ENCODE results near the gene ELMO1.

Gene ELMO1

GRCh38 chr7:37431413-37431812 lies 17.3 kb downstream of the ELMO1 start:
- DNase-seq = no peak
- no peak for TF ChIP-seq POLR2A (IDR thresholded peaks at IDR 0.05; ENCODE audit: low read length)
- TF ChIP-seq GATA1 (IDR thresholded peaks at IDR 0.05; ENCODE audit: low read depth, low read length) = no peak

DNA sequence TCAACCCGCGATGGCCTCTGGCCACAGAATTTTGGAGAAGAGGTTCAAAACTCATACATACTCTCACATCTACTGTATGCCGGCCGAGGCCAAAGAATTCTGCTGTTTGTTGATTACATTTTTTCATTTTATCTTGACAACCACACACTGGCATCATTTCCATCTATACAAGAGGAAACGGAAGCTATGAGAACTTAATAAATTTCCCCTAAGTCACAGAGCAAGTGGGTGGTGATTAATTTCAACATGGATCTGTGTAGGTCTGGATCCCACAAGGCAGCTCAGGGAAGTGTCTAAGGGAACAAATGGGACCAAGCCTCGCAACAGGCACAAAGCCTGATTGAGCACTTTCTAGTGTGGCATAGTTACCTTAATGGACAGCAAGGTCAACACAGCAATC lies 18.0 kb downstream of the ELMO1 start:
- peak in 1 of 2 experiments; percentile 46 for DNase-seq
- TF ChIP-seq POLR2A (IDR thresholded peaks at IDR 0.05; ENCODE audit: low read length) (peak; percentile 46), GATA1 (IDR thresholded peaks at IDR 0.05; ENCODE audit: low read depth, low read length) (no peak)

DNA sequence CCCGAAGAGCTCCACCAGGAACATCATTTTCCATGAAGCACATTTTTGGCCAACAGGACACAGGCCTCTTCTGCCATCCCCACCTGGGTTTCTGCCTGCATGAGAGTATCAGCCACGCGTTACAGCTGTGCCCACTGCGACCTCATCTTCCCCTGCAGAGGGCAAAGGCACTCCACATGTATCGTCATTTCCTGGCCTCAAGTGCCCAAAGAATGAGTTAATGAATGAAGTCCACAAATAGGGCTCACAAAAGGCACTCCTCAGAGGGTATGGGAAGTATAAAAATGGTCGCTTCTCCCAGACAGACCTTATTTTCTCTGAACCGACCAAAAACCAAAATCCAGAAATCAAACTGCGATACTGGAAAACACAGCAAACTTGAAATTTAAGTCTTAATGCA lies 18.5 kb downstream of the ELMO1 start:
- DNase-seq = no peak
- TF ChIP-seq POLR2A (IDR thresholded peaks at IDR 0.05; ENCODE audit: low read length) (no peak), GATA1 (IDR thresholded peaks at IDR 0.05; ENCODE audit: low read depth, low read length) (no peak)

DNA sequence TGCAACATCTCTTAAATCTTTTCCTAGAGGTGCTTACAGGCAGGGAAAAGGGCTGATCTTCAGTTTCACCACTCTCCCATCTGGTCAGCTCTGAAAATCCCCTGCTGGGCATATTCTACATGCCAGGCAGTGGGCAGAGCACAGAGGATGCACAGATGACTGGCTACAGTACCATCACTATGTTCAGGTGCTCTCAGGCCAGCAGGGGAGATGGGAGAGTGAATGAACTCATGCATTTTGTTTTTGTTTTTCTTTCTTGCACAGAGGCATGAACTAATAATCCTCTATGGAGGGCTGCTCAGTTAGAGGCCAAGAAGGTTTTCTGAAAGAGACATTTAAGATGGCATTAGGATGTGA lies 19.3 kb downstream of the ELMO1 start:
- no peak for DNase-seq
- TF ChIP-seq GATA1 (IDR thresholded peaks at IDR 0.05; ENCODE audit: low read depth, low read length) = no peak
- no peak for TF ChIP-seq POLR2A (IDR thresholded peaks at IDR 0.05; ENCODE audit: low read length)

- TF ChIP-seq GATA1 (IDR thresholded peaks at IDR 0.05; ENCODE audit: low read depth, low read length) (no peak), POLR2A (IDR thresholded peaks at IDR 0.05; ENCODE audit: low read length) (no peak)
- DNase-seq = no peak
Observed at GRCh38 chr7:37428681-37429434, 19.8 kb downstream of the ELMO1 start.

DNA sequence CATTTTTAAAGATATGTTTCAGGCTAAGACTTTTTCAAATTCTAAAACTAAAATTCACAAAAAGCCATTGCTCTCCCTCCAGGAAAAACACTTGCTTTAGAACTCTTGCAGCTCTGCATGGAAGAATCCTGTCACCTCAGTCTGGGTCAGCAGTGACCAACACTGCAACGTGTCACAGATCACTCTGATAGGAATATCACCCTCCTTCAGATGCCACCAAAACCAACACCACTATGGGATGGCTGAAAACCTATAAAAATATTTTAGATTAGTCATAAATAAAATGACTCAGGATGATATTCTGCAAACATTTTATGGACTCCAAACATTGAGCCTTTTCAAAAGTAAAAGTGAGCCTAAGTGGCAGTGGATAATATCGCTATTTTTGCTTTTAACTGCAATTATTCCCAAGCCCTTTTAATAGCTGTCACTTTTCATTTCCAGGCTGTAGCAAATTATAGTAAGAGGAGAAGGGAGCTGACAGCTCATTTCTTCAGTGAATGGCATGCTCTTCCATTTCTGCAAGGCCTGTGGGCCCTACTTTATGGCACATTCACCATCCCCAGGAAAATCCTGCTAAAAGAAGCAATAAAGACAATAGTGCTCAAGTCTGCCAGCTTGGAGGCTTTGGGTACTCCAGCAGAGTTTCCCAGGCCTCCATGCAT lies 21.3 kb downstream of the ELMO1 start:
- TF ChIP-seq POLR2A (IDR thresholded peaks at IDR 0.05; ENCODE audit: low read length) (peak; percentile 26), GATA1 (IDR thresholded peaks at IDR 0.05; ENCODE audit: low read depth, low read length) (no peak)
- no peak for DNase-seq

DNA sequence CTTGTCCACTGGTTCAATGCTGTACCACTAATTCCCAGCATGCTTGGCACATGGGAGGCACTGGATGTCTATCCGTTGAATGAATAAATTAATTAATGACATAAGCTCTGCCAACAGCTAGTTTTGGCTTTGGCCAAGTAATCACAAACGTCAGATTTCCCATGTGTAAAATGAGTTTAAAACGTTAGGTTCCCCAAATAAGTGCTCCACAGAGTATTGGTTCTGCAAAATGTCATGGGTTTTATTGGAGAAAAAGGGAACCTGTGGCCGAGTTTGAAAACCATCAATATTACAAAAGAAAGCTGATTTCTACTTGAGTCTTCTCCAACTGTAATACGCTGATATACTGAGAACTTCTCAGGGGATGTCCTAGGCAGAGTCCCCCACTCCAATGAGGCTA lies 23.2 kb downstream of the ELMO1 start:
- DNase-seq = no peak
- TF ChIP-seq GATA1 (IDR thresholded peaks at IDR 0.05; ENCODE audit: low read depth, low read length) = no peak

DNA sequence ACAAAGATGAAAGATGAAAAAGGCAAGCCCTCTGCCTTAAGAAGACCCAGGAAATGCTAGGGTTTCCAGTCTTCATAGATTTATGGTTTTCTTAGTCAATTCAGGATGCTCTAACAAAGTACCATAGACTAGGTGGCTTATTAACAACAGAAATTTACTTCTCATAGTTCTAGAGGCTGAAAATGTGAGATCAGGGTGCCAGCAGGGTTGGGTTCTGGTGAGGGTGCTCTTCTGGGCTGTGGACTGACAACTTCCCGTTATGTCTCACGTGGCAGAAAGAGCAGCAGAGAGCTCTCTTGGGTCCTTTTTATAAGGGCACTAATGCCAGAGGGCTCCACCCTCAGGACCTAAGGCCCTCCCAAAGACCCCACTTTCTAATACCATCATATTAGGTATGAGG lies 23.7 kb downstream of the ELMO1 start:
- no peak for TF ChIP-seq GATA1 (IDR thresholded peaks at IDR 0.05; ENCODE audit: low read depth, low read length)
- TF ChIP-seq POLR2A (IDR thresholded peaks at IDR 0.05; ENCODE audit: low read length) = no peak
- DNase-seq = no peak

GRCh38 chr7:37424521-37424920 lies 24.1 kb downstream of the ELMO1 start:
- no peak for DNase-seq
- TF ChIP-seq POLR2A (IDR thresholded peaks at IDR 0.05; ENCODE audit: low read length) = no peak
- TF ChIP-seq GATA1 (IDR thresholded peaks at IDR 0.05; ENCODE audit: low read depth, low read length) = no peak

DNA sequence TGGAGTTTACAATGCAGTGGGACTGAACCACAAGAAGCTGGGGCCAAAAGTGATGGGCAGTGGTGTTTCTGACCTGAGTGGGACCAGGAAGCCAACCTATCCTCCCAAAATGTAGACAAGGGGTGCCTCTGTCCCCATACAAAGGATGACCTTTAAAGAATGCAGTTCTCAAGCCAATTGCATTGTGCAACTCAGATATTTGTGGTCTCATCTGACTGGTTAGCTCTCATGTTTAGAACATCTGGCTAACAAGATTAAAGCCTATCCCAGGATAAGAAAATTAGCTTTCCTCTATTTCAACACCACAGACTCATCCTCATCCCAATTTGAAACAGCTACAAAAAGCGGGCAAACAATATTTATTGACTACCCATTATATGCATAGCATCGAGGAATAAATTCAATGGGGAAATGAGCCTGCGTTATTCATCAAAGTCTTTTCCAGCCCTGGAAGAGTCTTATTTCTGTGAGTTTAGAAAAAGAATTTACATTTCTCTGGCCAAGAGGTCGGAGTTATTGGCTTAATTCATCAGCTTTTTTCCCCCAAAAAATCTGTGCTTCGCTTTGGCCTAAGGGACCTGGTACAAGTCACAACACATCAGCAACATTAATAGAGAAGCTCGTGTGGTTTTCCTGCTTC lies 26.7 kb downstream of the ELMO1 start:
- DNase-seq = no peak
- no peak for TF ChIP-seq GATA1 (IDR thresholded peaks at IDR 0.05; ENCODE audit: low read depth, low read length)
- TF ChIP-seq POLR2A (IDR thresholded peaks at IDR 0.05; ENCODE audit: low read length) = no peak

DNA sequence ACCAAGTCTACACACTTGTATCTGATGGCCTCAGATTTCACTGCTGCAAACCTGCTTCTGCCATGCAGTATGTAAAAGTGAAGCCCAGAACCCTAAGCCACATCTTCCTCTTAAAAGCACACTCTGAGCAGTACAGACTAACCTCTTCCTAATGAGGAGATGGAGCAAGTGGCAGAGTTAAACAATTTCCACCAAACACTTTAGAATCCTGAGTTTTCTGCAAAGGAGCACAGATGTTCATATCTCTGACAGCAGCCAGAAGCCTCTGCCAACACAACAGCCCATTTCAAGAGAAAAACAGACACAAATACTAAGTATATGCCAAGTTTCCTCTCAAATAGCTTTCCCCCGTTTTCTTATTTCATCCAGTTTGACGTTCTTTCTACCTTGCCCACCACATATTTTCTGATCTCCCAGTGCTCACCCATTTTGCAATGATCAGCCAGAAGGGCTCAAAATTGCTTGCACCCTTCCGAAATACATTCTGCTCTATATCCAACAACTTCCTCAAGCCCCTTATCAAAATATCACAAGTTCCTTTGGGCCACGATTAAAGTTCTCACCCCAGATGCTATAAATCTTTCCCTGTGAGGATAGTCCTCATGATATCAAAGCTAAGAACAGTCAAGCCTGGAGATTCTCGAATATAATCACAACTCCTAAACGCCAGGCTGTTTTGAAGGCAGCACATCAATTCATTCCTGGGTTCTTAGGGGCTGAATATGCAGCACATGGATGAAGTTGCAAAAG lies 27.5 kb downstream of the ELMO1 start:
- DNase-seq = no peak
- TF ChIP-seq POLR2A (IDR thresholded peaks at IDR 0.05; ENCODE audit: low read length) (no peak), GATA1 (IDR thresholded peaks at IDR 0.05; ENCODE audit: low read depth, low read length) (no peak)

DNA sequence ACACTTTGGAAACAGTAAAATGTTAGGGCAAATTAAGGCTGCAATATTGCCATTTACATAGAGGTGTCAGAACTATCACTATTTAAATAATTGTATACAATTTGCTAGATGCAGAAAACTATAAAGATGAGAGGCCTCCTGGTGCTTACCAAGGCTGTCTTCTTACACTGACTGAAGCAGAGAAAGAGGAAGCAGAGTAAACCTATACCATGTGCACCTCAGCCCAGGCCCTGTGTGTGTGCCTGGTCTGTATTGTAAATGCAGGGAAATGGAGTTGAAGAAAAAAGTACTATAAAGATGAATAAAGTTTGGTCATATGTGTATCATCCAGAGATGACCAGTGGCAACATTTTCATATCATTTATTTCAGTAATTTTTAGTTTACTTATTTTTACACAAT lies 29.2 kb downstream of the ELMO1 start:
- TF ChIP-seq POLR2A (IDR thresholded peaks at IDR 0.05; ENCODE audit: low read length) = no peak
- no peak for TF ChIP-seq GATA1 (IDR thresholded peaks at IDR 0.05; ENCODE audit: low read depth, low read length)

DNA sequence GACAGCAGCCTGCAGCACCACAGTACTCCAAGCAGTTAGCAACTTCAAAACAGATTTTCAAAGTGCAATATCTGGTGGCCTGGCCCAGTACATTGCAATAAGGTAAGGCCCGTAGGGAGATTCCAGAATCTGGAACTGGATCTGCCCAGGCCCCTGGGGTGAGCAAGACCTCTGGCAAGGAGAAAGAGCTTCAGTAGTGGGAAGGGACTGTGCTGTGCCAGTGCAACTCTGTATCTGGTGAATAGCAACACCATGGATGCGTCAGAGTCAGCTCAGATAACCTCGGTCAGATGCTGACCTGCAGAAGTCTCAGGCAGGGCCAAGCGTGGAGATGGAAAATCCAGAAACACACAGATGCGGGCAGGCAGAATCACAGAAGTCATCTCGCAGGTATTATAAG lies 30.3 kb downstream of the ELMO1 start:
- no peak for DNase-seq
- TF ChIP-seq GATA1 (IDR thresholded peaks at IDR 0.05; ENCODE audit: low read depth, low read length) = no peak

More for the DNA sequence above, 29.2 kb downstream of the ELMO1 start:
- no peak for DNase-seq

DNA sequence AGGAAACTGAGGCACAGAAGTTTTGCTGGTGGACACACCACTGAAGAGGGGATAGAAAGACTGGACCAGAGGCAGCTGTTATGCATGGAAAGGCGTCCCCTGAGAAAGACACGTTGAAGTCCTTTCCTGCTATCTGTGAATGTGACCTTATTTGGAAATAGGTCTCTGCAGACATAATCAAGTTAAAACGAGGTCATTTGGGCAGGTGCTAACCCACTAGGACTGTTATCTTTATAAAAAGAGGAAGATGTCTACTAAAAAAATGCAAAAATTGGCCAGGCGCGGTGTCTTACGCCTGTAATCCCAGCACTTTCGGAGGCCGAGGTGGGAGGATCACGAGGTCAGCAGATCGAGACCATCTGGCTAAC lies 31.6 kb downstream of the ELMO1 start:
- DNase-seq = no peak
- TF ChIP-seq GATA1 (IDR thresholded peaks at IDR 0.05; ENCODE audit: low read depth, low read length) (no peak), POLR2A (IDR thresholded peaks at IDR 0.05; ENCODE audit: low read length) (no peak)
